GM18951 (cell line): ENCODE results near the gene TSHZ1.

Experiments used
- POLR2A ChIP-seq: IDR thresholded peaks from 4 replicates; pipeline ENCODE4 v1.6.1; 2011; ENCODE audit warnings: mild to moderate bottlenecking; ENCODE audit not compliant: insufficient read length, insufficient read depth; ENCODE audit errors: extremely low read depth
- in situ Hi-C: fragments of 300-500 bp; cut with MboI; formaldehyde crosslinking; loops from one replicate; pipeline ENCODE4 v1.12.0; 2022; ENCODE audit warnings: low sequenced_read_pairs, mixed read lengths, inconsistent platforms; ENCODE audit not compliant: unreplicated experiment

TSHZ1 gene

DNA sequence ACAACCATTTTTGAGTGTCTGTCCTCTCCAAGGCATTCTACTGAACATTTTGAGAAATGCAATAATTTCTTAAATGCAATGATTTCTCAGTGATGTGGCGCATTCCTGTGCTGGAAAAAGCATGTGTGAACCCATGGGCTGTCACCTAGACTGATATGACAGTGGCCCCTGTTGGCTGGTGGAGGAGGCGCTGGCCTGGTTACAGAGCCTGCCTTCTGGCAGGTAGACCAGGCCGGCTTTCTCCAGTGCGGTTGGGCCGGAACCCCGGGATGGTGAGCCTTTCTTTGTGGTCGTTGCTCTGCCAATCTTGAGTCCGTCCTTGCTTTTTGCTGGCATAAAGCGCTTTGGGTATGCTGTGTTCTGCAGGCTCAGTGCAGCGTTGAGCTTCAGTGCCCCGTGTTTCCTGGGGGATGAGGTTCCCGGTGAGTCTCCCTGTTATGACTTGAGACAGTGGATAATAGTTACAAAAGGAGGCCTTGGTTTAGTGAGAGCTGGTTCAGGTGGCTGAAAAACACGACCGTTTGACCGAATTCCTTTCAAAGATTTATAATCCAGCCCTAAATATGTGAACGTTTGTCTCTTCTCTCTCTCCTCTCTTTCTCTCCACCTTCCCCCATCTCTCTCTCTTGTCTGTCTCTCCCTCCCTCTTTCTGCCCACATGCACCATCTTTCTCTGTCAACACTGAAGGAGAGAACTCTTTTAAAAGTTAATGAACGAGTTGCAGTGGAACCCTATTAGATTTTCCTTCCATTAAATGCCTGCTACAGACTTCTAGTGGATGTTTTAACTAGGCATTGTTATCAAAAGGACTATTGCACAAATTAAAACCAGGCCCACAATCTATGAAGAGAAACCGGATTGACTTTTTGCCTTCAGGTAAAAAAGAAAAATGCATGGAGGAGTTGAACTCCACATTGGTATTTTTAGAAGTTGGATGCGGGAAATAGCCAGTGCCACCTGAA, 34.0 kb downstream of the TSHZ1 start:
- TF ChIP-seq POLR2A, result no peak
- in situ Hi-C loops, result no loop called here

GRCh38 chr18:75246721-75247610, 36.4 kb downstream of the TSHZ1 start:
- in situ Hi-C loops, result no loop called here
- TF ChIP-seq POLR2A, result no peak

GRCh38 chr18:75247611-75248421, 37.2 kb downstream of the TSHZ1 start:
- no peak for TF ChIP-seq POLR2A
- in situ Hi-C loops, result no loop called here

DNA sequence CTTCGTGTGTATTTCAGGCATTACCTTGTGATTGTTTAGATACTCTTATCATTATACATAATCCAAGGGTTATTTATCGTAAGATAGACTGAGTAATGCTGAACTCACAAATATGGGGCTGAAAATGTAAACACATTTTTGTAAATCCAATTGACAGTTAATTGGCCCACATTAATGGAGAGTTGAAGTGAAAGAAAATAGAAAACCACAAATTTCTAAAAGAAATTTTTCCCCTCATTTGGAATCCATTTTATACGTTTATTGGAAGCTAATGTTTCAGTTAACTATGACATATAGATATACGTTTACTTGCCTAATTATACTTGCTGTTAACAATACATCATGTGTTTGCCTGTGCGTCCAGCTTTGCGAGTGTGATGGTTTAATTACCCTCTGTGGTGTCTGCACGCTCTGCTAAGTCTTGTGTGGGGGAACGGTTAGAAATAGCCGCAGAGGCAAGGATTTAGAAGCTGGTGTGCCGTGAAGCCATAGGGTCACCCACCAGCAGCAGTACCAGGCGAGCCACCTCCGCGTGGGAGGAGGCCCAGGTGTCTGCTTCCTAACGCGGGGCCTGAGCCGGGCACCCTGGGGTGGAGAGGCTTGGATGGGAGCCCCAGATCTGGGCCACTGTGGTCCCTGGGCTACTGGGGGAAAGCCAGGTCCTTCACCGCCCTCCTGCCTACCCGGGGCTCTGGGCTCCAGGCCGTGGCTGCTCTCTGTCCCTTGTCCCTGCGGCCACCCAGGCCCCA, 38.0 kb downstream of the TSHZ1 start:
- TF ChIP-seq POLR2A, result no peak
- in situ Hi-C loops, result no loop called here

DNA sequence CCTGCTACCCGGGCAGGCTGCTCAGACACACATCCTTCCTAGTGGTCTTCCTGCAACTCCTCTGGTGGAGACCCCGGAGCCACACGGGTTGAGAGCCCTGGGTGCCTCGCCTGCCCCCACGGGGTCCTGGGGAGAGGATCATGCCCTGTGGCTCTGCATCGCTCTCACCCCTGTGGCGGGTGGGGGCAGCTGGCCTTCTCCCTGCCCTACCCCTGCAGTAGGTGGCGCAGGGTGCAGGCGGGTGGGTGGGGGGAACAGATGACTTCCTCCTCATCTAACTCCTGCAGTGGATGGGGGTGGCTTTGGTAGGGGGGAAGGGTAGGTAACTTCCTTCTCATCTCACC, 38.5 kb downstream of the TSHZ1 start:
- in situ Hi-C loops, result no loop called here
- no peak for TF ChIP-seq POLR2A

DNA sequence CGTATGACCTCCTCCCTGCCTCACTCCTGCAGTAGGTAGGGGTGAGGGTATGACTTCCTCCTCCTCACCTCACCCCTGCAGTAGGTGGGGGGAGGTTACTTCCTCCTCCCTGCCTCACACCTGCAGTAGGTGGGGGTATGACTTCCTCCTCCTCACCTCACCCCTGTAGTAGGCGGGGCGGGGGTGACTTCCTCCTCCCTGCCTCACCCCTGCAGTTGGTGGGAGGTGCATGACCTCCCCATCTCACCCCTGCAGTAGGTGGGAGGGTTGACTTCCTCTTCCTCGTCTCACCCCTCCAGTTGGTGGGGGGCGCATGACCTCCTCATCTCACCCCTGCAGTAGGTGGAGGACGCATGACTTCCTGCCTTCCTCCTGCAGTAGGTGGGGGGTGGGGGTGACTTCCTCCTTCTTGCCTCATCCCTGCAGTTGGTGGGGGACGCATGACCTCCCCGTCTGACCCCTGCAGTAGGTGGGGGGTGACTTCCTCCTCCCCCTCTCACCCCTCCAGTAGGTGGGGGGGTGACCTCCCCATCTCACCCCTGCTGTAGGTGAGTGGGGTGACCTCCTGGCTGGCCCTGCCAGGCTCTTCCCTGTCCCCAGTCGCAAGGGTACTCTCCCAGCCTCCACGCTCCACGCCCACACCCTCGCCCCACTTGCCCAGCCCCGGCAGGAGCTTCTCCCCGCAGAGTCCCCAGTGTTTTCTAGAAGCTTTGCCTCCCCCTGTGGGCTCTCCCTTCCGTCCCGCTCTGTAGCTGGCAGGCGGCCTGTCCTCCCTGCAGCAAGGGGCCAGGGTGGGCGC, 39.3 kb downstream of the TSHZ1 start:
- in situ Hi-C loops, result no loop called here
- no peak for TF ChIP-seq POLR2A

GRCh38 chr18:75250471-75250821, 39.8 kb downstream of the TSHZ1 start:
- no peak for TF ChIP-seq POLR2A
- in situ Hi-C loops, result no loop called here

GRCh38 chr18:75251466-75251865, 40.9 kb downstream of the TSHZ1 start:
- in situ Hi-C loops, result no loop called here
- TF ChIP-seq POLR2A, result no peak

- no peak for TF ChIP-seq POLR2A
- in situ Hi-C loops, result no loop called here
Observed at GRCh38 chr18:75252136-75252535, 41.5 kb downstream of the TSHZ1 start.

GRCh38 chr18:75253043-75253442, 42.4 kb downstream of the TSHZ1 start:
- in situ Hi-C loops, result no loop called here

DNA sequence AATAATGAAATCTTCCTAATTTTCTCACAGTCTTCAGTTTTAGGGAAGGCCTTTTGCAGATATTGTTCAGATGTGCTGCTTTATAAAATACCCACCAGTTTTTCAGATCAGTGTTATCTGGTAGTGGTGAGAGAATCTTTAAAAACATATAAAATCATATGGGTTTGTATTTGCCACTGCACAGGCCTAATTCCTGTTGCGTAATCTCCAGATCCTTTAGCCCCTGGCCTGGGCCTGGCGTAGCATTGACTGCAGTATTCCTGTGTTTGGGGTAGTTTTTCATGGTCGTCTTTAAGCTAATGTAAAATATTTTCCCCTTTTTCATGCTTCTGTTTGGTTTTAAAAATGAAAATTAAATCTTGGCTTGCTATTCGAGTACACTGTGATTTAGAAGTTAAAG, 43.2 kb downstream of the TSHZ1 start:
- in situ Hi-C loops, result no loop called here
- TF ChIP-seq POLR2A, result no peak

More at GRCh38 chr18:75253043-75253442, 42.4 kb downstream of the TSHZ1 start:
- no peak for TF ChIP-seq POLR2A

- TF ChIP-seq POLR2A, result no peak
- in situ Hi-C loops, result no loop called here
Observed at GRCh38 chr18:75255094-75255493, 44.5 kb downstream of the TSHZ1 start.

- no peak for TF ChIP-seq POLR2A
Observed at GRCh38 chr18:75256376-75256775, 45.8 kb downstream of the TSHZ1 start.

More at GRCh38 chr18:75256376-75256775, 45.8 kb downstream of the TSHZ1 start:
- in situ Hi-C loops, result no loop called here
